Measurements from ENCODE around the gene KCNJ14. TPM values are rescaled to one million over a fixed set of nuclear protein-coding genes. Genes with fewer than 3 reads are reported as not detected.

The KCNJ14 gene
- total and polyA plus RNA-seq, 2 of the 4 experiments (the other 2 are of a cell fraction), result 0.18 to 0.39 TPM

DNA sequence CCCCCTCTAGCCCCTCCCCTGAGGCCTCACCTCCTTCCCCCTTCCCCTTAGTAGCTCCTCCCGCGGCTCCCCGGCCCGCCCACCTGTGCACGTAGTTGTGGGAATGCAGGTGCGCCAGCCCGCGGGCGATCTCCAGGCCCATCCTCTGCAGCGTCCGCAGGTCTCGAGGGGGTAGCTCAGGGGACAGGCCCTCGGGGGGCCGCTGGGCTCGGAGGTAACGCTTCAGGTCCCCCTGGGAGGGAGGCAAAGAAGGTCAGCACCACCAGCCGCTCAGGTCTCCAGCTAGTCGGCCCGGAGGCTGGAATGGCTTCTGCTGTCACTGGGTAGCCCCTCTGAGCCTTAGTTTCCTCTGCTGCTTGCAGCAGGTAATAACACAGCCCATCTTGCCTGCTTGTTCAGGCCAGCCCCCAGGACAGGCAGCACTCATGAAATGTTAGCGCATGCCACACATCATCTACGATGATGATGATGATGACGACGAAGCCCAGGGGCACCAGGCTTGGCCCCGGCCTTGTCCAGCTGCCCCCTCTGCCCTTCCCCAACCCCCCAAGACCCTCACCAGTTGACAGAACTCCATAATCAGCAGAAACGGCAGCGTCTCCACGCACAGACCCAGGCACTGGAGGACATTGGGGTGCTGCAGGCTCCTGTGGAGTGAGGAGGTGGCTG lies 47.1 kb downstream of the KCNJ14 start:
- Histone ChIP-seq H3K27ac (ENCODE audit: insufficient read depth, low read length) (no peak overlapping the region), H3K4me3 (ENCODE audit: insufficient read depth, low read depth, low read length) (no peak overlapping the region), H3K9ac (ENCODE audit: low read depth, low read length) (no peak overlapping the region), H3K79me1 (ENCODE audit: low read depth in 1 of 2, low read length in 2 of 2) (no peaks in the 10 kb centered on the region), H2AFZ (replicated peaks; ENCODE audit: low read length, poor library complexity) (no peak overlapping the region), H3K18ac (ENCODE audit: low read depth, low read length) (no peak overlapping the region), H4K8ac (ENCODE audit: low read depth in 2 of 2, low read length in 2 of 2) (no peak overlapping the region), H3K9me1 (ENCODE audit: insufficient read depth, low read length) (no peaks in the 10 kb centered on the region), H4K20me1 (ENCODE audit: insufficient read depth, low read length) (no peaks in the 10 kb centered on the region; the same call in 1 of the 2 replicates), H3K27me3 (ENCODE audit: control insufficient read depth, insufficient read depth, low read length) (peaks cover 43% of the 10 kb centered on the region), H4K5ac (ENCODE audit: low read depth, low read length) (no peak overlapping the region), H2BK20ac (ENCODE audit: low read depth, low read length) (no peak overlapping the region), H2BK5ac (ENCODE audit: low read depth, low read length, poor library complexity, severe bottlenecking) (no peak overlapping the region), H2AK9ac (replicated peaks; ENCODE audit: low read depth, low read length, poor library complexity) (no peak overlapping the region), H3K4me1 (ENCODE audit: control insufficient read depth, insufficient read depth, low read length) (peaks cover 3% of the 10 kb centered on the region; the same call in 1 of the 2 replicates), H3K36me3 (ENCODE audit: control insufficient read depth, insufficient read depth, low read length) (no peaks in the 10 kb centered on the region), H3K9me3 (ENCODE audit: control insufficient read depth, insufficient read depth, low read length) (no peaks in the 10 kb centered on the region), H2BK15ac (ENCODE audit: low read depth, low read length) (no peak overlapping the region), H3K4ac (ENCODE audit: low read depth, low read length) (no peak overlapping the region), H4K91ac (ENCODE audit: insufficient read depth, low read depth, low read length) (no peak overlapping the region), H3K23ac (ENCODE audit: low read depth, low read length) (no peak overlapping the region), H3K14ac (replicated peaks; ENCODE audit: low read depth, low read length) (no peak overlapping the region), H2AK5ac (ENCODE audit: low read depth, low read length) (no peak overlapping the region), H3K4me2 (ENCODE audit: low read depth, low read length) (no peak overlapping the region), H3K56ac (ENCODE audit: extremely low read depth, insufficient read depth, low read length) (no peak overlapping the region), H2BK120ac (ENCODE audit: low read depth, low read length) (no peak overlapping the region)
- DNase-seq (no peak), ATAC-seq (ENCODE audit: low read depth) (no peak)
- in situ Hi-C loops (cut with MboI; ENCODE audit: low sequenced_read_pairs) (no loop called here), intact Hi-C loops (cut with micrococcal nuclease) (no loop called here), dilution Hi-C loops (cut with HindIII; ENCODE audit: low sequenced_read_pairs, unreplicated experiment) (no loop called here)
- WGBS, 2 experiments (ENCODE audit: extremely low coverage in 2 of 2, insufficient read length in 1 of 2), result 10% methylated on average over 9 of the region's 27 CpGs; no CpG with 5 or more reads in 1 of the 2 experiments
- POLR2A ChIA-PET (ENCODE audit: unreplicated experiment), result no interaction called here
- CTCF ChIA-PET, result no interaction called here
- TF ChIP-seq MAFK (IDR thresholded peaks at IDR 0.05; ENCODE audit: low read depth, low read length), result no peak
- TF ChIP-seq BHLHE40 (IDR thresholded peaks at IDR 0.05; ENCODE audit: low read depth, low read length), result no peak
- no peak for TF ChIP-seq SMC3 (IDR thresholded peaks at IDR 0.05; ENCODE audit: low read depth, low read length)
- no peak for TF ChIP-seq NFE2L2 (IDR thresholded peaks at IDR 0.05; ENCODE audit: low read depth, low read length)
- TF ChIP-seq POLR2A (IDR thresholded peaks at IDR 0.05; ENCODE audit: low read depth, low read length), result no peak
- TF ChIP-seq, protein P1, sequence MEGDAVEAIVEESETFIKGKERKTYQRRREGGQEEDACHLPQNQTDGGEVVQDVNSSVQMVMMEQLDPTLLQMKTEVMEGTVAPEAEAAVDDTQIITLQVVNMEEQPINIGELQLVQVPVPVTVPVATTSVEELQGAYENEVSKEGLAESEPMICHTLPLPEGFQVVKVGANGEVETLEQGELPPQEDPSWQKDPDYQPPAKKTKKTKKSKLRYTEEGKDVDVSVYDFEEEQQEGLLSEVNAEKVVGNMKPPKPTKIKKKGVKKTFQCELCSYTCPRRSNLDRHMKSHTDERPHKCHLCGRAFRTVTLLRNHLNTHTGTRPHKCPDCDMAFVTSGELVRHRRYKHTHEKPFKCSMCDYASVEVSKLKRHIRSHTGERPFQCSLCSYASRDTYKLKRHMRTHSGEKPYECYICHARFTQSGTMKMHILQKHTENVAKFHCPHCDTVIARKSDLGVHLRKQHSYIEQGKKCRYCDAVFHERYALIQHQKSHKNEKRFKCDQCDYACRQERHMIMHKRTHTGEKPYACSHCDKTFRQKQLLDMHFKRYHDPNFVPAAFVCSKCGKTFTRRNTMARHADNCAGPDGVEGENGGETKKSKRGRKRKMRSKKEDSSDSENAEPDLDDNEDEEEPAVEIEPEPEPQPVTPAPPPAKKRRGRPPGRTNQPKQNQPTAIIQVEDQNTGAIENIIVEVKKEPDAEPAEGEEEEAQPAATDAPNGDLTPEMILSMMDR (conservative IDR thresholded peaks at IDR 0.05; ENCODE audit: low read depth, low read length), result no peak
- TF ChIP-seq CHD1 (IDR thresholded peaks at IDR 0.05; ENCODE audit: low read depth, low read length), result no peak
- no peak for TF ChIP-seq RCOR1 (IDR thresholded peaks at IDR 0.05; ENCODE audit: insufficient replicate concordance, low read length)
- TF ChIP-seq, protein P2, sequence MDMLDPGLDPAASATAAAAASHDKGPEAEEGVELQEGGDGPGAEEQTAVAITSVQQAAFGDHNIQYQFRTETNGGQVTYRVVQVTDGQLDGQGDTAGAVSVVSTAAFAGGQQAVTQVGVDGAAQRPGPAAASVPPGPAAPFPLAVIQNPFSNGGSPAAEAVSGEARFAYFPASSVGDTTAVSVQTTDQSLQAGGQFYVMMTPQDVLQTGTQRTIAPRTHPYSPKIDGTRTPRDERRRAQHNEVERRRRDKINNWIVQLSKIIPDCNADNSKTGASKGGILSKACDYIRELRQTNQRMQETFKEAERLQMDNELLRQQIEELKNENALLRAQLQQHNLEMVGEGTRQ (IDR thresholded peaks at IDR 0.05; ENCODE audit: low read depth, low read length), result no peak
- TF ChIP-seq FOS (IDR thresholded peaks at IDR 0.05; ENCODE audit: low read depth, low read length), result no peak
- no peak for TF ChIP-seq RFX5 (IDR thresholded peaks at IDR 0.05; ENCODE audit: low read depth, low read length)
- TF ChIP-seq, protein P3, sequence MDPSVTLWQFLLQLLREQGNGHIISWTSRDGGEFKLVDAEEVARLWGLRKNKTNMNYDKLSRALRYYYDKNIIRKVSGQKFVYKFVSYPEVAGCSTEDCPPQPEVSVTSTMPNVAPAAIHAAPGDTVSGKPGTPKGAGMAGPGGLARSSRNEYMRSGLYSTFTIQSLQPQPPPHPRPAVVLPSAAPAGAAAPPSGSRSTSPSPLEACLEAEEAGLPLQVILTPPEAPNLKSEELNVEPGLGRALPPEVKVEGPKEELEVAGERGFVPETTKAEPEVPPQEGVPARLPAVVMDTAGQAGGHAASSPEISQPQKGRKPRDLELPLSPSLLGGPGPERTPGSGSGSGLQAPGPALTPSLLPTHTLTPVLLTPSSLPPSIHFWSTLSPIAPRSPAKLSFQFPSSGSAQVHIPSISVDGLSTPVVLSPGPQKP (IDR thresholded peaks at IDR 0.05; ENCODE audit: borderline replicate concordance, low read depth, low read length), result no peak
- TF ChIP-seq CEBPB (IDR thresholded peaks at IDR 0.05; ENCODE audit: low read depth, low read length), result no peak
- TF ChIP-seq MXI1 (IDR thresholded peaks at IDR 0.05; ENCODE audit: borderline replicate concordance, low read depth, low read length), result no peak
- no peak for TF ChIP-seq RAD21 (IDR thresholded peaks at IDR 0.05; ENCODE audit: low read length)
- TF ChIP-seq MAZ (IDR thresholded peaks at IDR 0.05; ENCODE audit: borderline replicate concordance, low read depth, low read length), result no peak
- BruUV-seq (replicated peaks), result no TSS peak

All from IMR-90 (cell line).